Measurements from ENCODE around the gene ERICH6B.

DNA sequence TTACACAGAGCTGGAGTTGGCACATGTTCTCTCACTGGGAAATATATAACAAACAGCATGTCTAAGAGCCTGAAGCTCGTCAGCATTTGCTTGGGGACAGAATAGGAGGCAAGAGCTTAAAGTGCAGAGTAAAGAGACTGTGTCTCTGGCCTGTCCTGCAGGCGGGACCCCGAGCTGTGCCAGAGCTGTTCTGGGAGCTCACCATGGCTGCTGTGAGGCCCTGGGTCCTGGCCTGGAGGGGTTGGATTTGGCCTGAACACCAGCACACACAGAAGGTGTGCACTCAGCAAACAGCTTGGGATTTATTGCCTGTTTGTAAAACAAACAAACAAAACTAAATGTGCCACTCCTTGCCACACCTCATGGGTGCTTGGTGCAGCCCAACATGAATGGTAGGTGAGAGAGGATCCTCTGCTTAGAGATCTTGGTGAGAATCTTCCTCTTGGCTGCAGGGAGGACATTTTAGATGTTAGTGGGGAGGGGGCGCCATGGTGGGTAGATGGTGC is 60.9 kb downstream of the ERICH6B start:
- TF ChIP-seq, protein P1, sequence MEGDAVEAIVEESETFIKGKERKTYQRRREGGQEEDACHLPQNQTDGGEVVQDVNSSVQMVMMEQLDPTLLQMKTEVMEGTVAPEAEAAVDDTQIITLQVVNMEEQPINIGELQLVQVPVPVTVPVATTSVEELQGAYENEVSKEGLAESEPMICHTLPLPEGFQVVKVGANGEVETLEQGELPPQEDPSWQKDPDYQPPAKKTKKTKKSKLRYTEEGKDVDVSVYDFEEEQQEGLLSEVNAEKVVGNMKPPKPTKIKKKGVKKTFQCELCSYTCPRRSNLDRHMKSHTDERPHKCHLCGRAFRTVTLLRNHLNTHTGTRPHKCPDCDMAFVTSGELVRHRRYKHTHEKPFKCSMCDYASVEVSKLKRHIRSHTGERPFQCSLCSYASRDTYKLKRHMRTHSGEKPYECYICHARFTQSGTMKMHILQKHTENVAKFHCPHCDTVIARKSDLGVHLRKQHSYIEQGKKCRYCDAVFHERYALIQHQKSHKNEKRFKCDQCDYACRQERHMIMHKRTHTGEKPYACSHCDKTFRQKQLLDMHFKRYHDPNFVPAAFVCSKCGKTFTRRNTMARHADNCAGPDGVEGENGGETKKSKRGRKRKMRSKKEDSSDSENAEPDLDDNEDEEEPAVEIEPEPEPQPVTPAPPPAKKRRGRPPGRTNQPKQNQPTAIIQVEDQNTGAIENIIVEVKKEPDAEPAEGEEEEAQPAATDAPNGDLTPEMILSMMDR (IDR thresholded peaks at IDR 0.05; ENCODE audit: low read length) = no peak
- no peak for TF ChIP-seq EZH2 (IDR thresholded peaks at IDR 0.05; ENCODE audit: borderline replicate concordance, low read length)

Measured in OCI-LY1 (cell line).